ENCODE data around the gene ANK2.

GRCh38 chr4:113398441-113399143, 349.1 kb downstream of the ANK2 start:
- no peak for TF ChIP-seq CTCF (IDR thresholded peaks at IDR 0.05)
- no peak for TF ChIP-seq SIN3A (IDR thresholded peaks at IDR 0.05; ENCODE audit: borderline replicate concordance, insufficient read depth, low read depth, low read length)
- TF ChIP-seq POLR2AphosphoS5 (IDR thresholded peaks at IDR 0.05; ENCODE audit: low read depth, low read length) = no peak

Measured in Panc1 (cell line).